Upper lobe of left lung (tissue), 4 donors: ENCODE data around the gene TBC1D9B.

Source experiments
- CTCF ChIP-seq, 6 experiments: fragments of 450-650 bp in 4 of 6; fragments of 200-600 bp in 2 of 6; sonication (generic) in 2 of 6; IDR thresholded peaks; one replicate each; pipeline ENCODE4 v1.5.1; 2016 to 2019; ENCODE audit warnings: antibody characterized with exemption in 6 of 6
- POLR2A ChIP-seq, 4 donors: fragments of 450-650 bp; IDR thresholded peaks; one replicate each; pipeline ENCODE4 v1.5.1; 2016 to 2017; ENCODE audit warnings: antibody characterized with exemption in 4 of 4, mild to moderate bottlenecking in 2 of 4
- POLR2AphosphoS5 ChIP-seq, 2 donors: sonication (generic); formaldehyde crosslinking; IDR thresholded peaks; one replicate each; pipeline ENCODE4 v1.5.1; 2017; ENCODE audit warnings: antibody characterized with exemption in 2 of 2

GRCh38 chr5:179819296-179820126 lies 88.2 kb downstream of the TBC1D9B start:
- TF ChIP-seq CTCF (IDR thresholded peaks at IDR 0.05) (no peak), POLR2AphosphoS5 (IDR thresholded peaks at IDR 0.05) (peak in 1 of 2 donors; percentile 3), POLR2A (IDR thresholded peaks at IDR 0.05) (no peak)
